ENCODE data around the gene SPINK2.
A peak's percentile ranks its signal among the peaks of the same experiment; 100 is the strongest.

The SPINK2 gene

GRCh38 chr4:56821381-56822243 is at the start of gene SPINK2:
Gene SPINK2, minus strand, starts transcription at chr4:56821701. Its CDS starts 39 bp downstream, at chr4:56821662.
- peak; percentile 56 for DNase-seq (ENCODE audit: low spot score)

- DNase-seq (ENCODE audit: low spot score): no peak
Measured at GRCh38 chr4:56870946-56871345, 49.4 kb upstream of the SPINK2 start.

GRCh38 chr4:56863441-56864139 is 42.1 kb upstream of the SPINK2 start:
- DNase-seq (ENCODE audit: low spot score): no peak

- no peak for DNase-seq (ENCODE audit: low spot score)
Measured at GRCh38 chr4:56861360-56861759, 39.9 kb upstream of the SPINK2 start.

- DNase-seq (ENCODE audit: low spot score): no peak
Measured at GRCh38 chr4:56860781-56861180, 39.3 kb upstream of the SPINK2 start.

- DNase-seq (ENCODE audit: low spot score): no peak
Measured at GRCh38 chr4:56859841-56860240, 38.3 kb upstream of the SPINK2 start.

- DNase-seq (ENCODE audit: low spot score): no peak
Measured at GRCh38 chr4:56857601-56858309, 36.3 kb upstream of the SPINK2 start.

GRCh38 chr4:56856656-56857055 is 35.2 kb upstream of the SPINK2 start:
- no peak for DNase-seq (ENCODE audit: low spot score)

GRCh38 chr4:56850910-56851309 is 29.4 kb upstream of the SPINK2 start:
- DNase-seq (ENCODE audit: low spot score): no peak

- no peak for DNase-seq (ENCODE audit: low spot score)
Measured at GRCh38 chr4:56844802-56845580, 23.5 kb upstream of the SPINK2 start.

- no peak for DNase-seq (ENCODE audit: low spot score)
Measured at GRCh38 chr4:56843421-56843899, 22.0 kb upstream of the SPINK2 start.

GRCh38 chr4:56840559-56840958 is 19.1 kb upstream of the SPINK2 start:
- no peak for DNase-seq (ENCODE audit: low spot score)

- DNase-seq (ENCODE audit: low spot score): no peak
Measured at GRCh38 chr4:56828784-56829535, 7.5 kb upstream of the SPINK2 start.

GRCh38 chr4:56823933-56824600 is 2.6 kb upstream of the SPINK2 start:
- DNase-seq (ENCODE audit: low spot score): no peak

- no peak for DNase-seq (ENCODE audit: low spot score)
Measured at GRCh38 chr4:56818797-56819196, 2.7 kb downstream of the SPINK2 start.

- peak; percentile 14 for DNase-seq (ENCODE audit: low spot score)
Measured at GRCh38 chr4:56817840-56818491, 3.5 kb downstream of the SPINK2 start.

GRCh38 chr4:56806666-56807065 is 14.8 kb downstream of the SPINK2 start:
- DNase-seq (ENCODE audit: low spot score): no peak

GRCh38 chr4:56804551-56804950 is 16.9 kb downstream of the SPINK2 start:
- no peak for DNase-seq (ENCODE audit: low spot score)

- DNase-seq (ENCODE audit: low spot score): no peak
Measured at GRCh38 chr4:56803471-56803870, 18.0 kb downstream of the SPINK2 start.
